ENCODE data around the gene KCNJ18.
"Not testable (repeated sequence)": the region's sequence is repeated elsewhere in the genome, so short reads cannot be mapped to it uniquely, and the experiment has no call there.

Gene KCNJ18

GRCh38 chr17:21691883-21692703 is at the start of gene KCNJ18:
Gene KCNJ18 (plus strand): TSS chr17:21692523. CDS start chr17:21702787, 10,264 bp downstream.
- not testable (repeated sequence) for H3K27me3 Mint-ChIP-seq; H3K4me3 Mint-ChIP-seq; H3K27ac Mint-ChIP-seq; H3K36me3 Mint-ChIP-seq; H3K9me3 Mint-ChIP-seq (ENCODE audit: low read depth); H3K4me1 Mint-ChIP-seq (ENCODE audit: low read depth)

- H3K36me3 Mint-ChIP-seq; H3K27ac Mint-ChIP-seq; H3K4me3 Mint-ChIP-seq; H3K4me1 Mint-ChIP-seq (ENCODE audit: low read depth); H3K9me3 Mint-ChIP-seq (ENCODE audit: low read depth); H3K27me3 Mint-ChIP-seq: not testable (repeated sequence)
These were observed 44.2 kb upstream of the KCNJ18 start for GRCh38 chr17:21648125-21648524.

GRCh38 chr17:21650043-21650442 is 42.3 kb upstream of the KCNJ18 start:
- not testable (repeated sequence) for H3K4me1 Mint-ChIP-seq (ENCODE audit: low read depth); H3K27me3 Mint-ChIP-seq

GRCh38 chr17:21652049-21652448 is 40.3 kb upstream of the KCNJ18 start:
- H3K9me3 Mint-ChIP-seq (ENCODE audit: low read depth); H3K27ac Mint-ChIP-seq; H3K4me3 Mint-ChIP-seq; H3K27me3 Mint-ChIP-seq; H3K36me3 Mint-ChIP-seq; H3K4me1 Mint-ChIP-seq (ENCODE audit: low read depth): not testable (repeated sequence)

More at GRCh38 chr17:21650043-21650442, 42.3 kb upstream of the KCNJ18 start:
- H3K27ac Mint-ChIP-seq; H3K9me3 Mint-ChIP-seq (ENCODE audit: low read depth); H3K36me3 Mint-ChIP-seq; H3K4me3 Mint-ChIP-seq: not testable (repeated sequence)

GRCh38 chr17:21653211-21653610 is 39.1 kb upstream of the KCNJ18 start:
- H3K36me3 Mint-ChIP-seq; H3K4me1 Mint-ChIP-seq (ENCODE audit: low read depth); H3K4me3 Mint-ChIP-seq; H3K9me3 Mint-ChIP-seq (ENCODE audit: low read depth); H3K27me3 Mint-ChIP-seq; H3K27ac Mint-ChIP-seq: not testable (repeated sequence)

DNA sequence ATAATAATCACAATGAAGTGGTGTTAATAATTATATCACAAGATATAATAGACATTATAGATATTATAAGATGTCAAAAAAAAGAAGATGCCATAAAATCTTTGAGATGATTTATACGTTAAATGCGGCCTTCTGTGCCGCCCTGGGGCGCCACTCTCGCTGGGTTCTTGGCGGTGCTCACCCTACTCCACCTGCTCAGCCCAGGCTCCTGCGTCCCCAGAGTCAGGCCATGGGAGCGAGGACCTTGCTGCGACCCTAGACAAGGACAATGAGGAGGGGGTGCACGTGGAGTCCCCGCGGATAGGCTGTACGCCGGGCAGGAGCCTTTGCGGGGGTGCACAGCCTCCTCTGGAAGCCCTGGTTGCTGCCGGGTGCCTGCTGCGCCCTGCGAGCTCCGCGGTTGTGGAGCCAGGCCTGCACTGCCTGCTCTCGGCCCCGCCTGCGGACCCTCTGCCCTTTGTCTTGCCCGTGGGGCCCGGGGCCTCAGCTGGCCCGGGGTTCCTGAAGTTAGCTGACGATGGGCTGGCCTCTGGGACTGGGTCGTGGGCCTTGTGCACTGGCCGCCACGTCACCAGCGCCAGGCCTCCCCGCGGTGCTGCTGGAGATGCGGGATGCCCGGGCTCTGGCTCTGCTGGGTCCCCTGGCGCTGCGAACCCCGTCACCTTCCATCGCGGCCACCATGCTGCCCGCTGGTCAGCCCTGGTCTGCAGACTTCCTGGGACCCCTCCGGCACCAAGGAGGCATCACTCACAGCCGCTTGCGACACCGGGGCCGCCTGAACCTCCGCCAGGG is 35.6 kb upstream of the KCNJ18 start:
- not testable (repeated sequence) for H3K4me1 Mint-ChIP-seq (ENCODE audit: low read depth); H3K36me3 Mint-ChIP-seq; H3K9me3 Mint-ChIP-seq (ENCODE audit: low read depth)

DNA sequence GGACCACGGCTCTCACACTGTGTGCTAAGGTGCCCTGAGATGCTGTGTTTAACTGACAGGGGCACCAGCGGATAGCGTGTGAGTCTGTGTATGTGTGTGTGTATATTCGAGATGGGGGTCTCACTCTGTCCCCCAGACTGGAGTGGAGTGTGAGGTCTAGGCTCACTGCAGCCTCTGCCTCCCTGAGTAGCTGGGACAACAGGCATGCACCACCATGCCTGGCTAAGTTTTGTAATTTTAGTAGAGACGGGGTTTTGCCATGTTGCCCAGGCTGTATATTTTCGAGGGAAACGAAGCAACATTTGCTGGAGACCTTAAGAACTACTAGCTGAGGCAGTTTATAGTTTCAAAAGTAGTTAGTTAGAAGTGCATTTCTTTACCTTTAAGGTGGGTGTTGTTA is 32.7 kb upstream of the KCNJ18 start:
- not testable (repeated sequence) for H3K36me3 Mint-ChIP-seq; H3K27ac Mint-ChIP-seq; H3K27me3 Mint-ChIP-seq; H3K4me1 Mint-ChIP-seq (ENCODE audit: low read depth); H3K4me3 Mint-ChIP-seq; H3K9me3 Mint-ChIP-seq (ENCODE audit: low read depth)

More for the DNA sequence above, 35.6 kb upstream of the KCNJ18 start:
- H3K4me3 Mint-ChIP-seq, H3K27ac Mint-ChIP-seq, H3K27me3 Mint-ChIP-seq: not testable (repeated sequence)

DNA sequence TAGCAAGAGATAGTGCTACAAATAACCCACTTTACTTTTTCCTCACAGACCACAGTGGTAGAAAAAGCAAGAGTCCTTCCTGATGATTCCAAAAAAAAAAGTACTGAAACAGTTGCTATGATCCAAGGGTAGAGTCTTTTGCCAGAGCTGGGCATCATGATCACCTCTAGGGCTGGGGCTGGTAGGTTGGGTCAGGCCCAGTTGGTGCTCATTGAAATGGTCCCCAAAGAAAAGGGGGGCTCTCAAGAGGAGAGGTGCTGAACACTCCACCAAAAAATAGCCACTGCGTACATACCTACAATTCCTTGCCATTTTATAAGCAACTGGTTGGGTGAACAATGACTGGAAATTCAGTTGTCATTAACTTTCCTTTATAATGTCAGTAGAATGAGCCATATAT is 30.9 kb upstream of the KCNJ18 start:
- H3K4me3 Mint-ChIP-seq; H3K27me3 Mint-ChIP-seq; H3K27ac Mint-ChIP-seq; H3K9me3 Mint-ChIP-seq (ENCODE audit: low read depth); H3K4me1 Mint-ChIP-seq (ENCODE audit: low read depth); H3K36me3 Mint-ChIP-seq: not testable (repeated sequence)

- not testable (repeated sequence) for H3K9me3 Mint-ChIP-seq (ENCODE audit: low read depth); H3K27ac Mint-ChIP-seq; H3K4me3 Mint-ChIP-seq; H3K4me1 Mint-ChIP-seq (ENCODE audit: low read depth); H3K36me3 Mint-ChIP-seq; H3K27me3 Mint-ChIP-seq
These were observed 29.2 kb upstream of the KCNJ18 start for GRCh38 chr17:21663166-21663565.

- H3K27ac Mint-ChIP-seq; H3K4me1 Mint-ChIP-seq (ENCODE audit: low read depth); H3K27me3 Mint-ChIP-seq; H3K36me3 Mint-ChIP-seq; H3K9me3 Mint-ChIP-seq (ENCODE audit: low read depth); H3K4me3 Mint-ChIP-seq: not testable (repeated sequence)
These were observed 28.5 kb upstream of the KCNJ18 start for GRCh38 chr17:21663614-21664474.

DNA sequence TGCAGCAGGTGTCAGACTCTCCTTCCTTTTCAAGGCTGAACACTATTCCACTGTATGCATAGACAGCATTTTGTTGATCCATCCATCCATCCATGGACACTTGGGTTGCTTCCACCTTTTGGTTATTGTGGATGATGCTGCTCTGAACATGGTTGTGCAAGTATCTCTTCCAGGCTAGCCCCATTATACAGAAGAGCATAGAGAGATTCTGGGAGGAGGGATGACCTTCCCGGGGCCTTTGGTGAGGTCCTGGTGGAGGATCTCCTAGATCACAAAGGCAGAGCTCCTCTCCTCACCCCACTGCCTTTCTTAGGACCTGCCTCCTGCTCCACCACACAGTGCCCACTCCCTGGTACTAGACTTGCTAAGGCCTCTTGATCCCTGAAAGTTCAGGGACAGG is 27.2 kb upstream of the KCNJ18 start:
- not testable (repeated sequence) for H3K36me3 Mint-ChIP-seq; H3K4me1 Mint-ChIP-seq (ENCODE audit: low read depth); H3K4me3 Mint-ChIP-seq; H3K27ac Mint-ChIP-seq; H3K9me3 Mint-ChIP-seq (ENCODE audit: low read depth); H3K27me3 Mint-ChIP-seq

DNA sequence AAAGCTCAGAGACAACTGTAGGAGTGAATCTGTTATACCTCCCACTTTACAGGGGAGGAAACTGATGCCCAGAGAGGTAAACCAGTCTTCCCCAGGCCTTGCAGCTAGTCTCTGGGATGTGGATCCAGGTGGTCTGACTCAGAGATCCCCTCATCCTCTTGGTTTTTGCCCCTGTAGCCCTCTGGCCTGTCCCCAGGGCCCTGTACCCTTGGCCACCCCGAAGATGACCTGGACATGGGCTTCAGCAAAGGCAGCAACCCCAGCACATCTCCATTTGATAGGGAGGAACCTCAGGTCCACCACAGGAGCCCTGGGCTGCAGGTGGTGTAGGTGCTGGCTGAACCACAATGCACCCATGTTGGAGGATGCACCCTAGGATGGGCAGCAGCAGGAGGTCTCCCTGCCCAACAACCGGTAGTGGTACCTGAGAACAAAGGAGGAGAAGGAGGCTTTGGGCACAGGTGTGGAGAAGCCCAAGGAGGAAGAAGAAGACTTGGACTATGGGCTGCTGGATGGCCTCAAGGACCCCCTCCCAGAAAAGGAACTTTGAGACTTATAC is 26.3 kb upstream of the KCNJ18 start:
- not testable (repeated sequence) for H3K4me1 Mint-ChIP-seq (ENCODE audit: low read depth); H3K36me3 Mint-ChIP-seq; H3K9me3 Mint-ChIP-seq (ENCODE audit: low read depth); H3K4me3 Mint-ChIP-seq; H3K27ac Mint-ChIP-seq; H3K27me3 Mint-ChIP-seq

GRCh38 chr17:21666711-21667412 is 25.5 kb upstream of the KCNJ18 start:
- not testable (repeated sequence) for H3K36me3 Mint-ChIP-seq; H3K4me1 Mint-ChIP-seq (ENCODE audit: low read depth); H3K9me3 Mint-ChIP-seq (ENCODE audit: low read depth); H3K4me3 Mint-ChIP-seq; H3K27ac Mint-ChIP-seq; H3K27me3 Mint-ChIP-seq

DNA sequence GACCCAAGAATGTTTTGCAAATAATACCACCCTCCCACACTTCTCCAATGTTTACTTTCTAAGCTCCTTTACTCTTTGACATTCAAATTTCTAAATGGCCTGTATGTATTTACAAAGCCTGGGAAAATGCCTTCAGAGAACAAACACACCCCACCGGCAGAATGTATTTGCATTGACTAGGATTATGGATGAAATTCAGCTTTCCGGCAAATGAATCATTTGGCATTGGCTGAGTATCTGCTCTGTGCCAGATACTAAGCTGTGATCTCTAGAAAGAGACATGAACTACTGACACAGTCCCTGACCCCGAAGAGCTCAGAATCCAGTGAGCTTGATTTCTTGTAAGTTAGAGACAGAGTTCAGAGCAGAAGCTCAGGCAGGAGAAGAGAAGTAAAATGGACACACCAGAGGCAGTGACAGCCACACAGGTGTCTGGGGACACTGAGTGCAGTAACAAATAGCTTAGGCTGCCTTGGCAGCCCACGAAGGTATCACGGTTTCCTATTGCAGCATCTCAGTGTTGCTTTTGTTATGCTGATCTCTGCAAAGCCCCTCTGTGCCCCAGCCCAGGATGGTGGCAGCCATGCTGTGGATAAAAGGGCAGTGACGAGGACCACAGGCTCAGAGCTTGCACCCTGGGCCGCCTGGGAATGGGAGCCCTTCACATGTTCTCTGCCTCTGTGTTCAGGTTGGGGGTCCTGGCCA is 24.8 kb upstream of the KCNJ18 start:
- H3K27ac Mint-ChIP-seq; H3K4me1 Mint-ChIP-seq (ENCODE audit: low read depth); H3K27me3 Mint-ChIP-seq; H3K9me3 Mint-ChIP-seq (ENCODE audit: low read depth); H3K36me3 Mint-ChIP-seq; H3K4me3 Mint-ChIP-seq: not testable (repeated sequence)
